ENCODE measurements around the gene RNF145.

Gene RNF145

GRCh38 chr5:159249158-159249557 is 39.8 kb upstream of the RNF145 start:
- DNase-seq: no peak
- H3K36me3 ChIP-seq (replicated peaks): no peaks in the 10 kb centered on the region
- no peak overlapping the region for H3K27ac ChIP-seq
- no peak for TF ChIP-seq CTCF (IDR thresholded peaks at IDR 0.05; ENCODE audit: low read depth, low read length, missing control alignments)
- no peak overlapping the region for H3K4me3 ChIP-seq (ENCODE audit: low read depth, low read length)
- in situ Hi-C loops (cut with HindIII; ENCODE audit: low pct_ligation_motif_present, low sequenced_read_pairs): no loop called here
- no peaks in the 10 kb centered on the region for H3K27me3 ChIP-seq (replicated peaks)

- Histone ChIP-seq H3K36me3 (replicated peaks) (no peaks in the 10 kb centered on the region), H3K27me3 (replicated peaks) (no peaks in the 10 kb centered on the region), H3K4me3 (ENCODE audit: low read depth, low read length) (no peak overlapping the region), H3K27ac (no peak overlapping the region)
- no peak for DNase-seq
- TF ChIP-seq CTCF (IDR thresholded peaks at IDR 0.05; ENCODE audit: low read depth, low read length, missing control alignments): no peak
- in situ Hi-C loops (cut with HindIII; ENCODE audit: low pct_ligation_motif_present, low sequenced_read_pairs): no loop called here
Observed at GRCh38 chr5:159244890-159245289, 35.5 kb upstream of the RNF145 start.

DNA sequence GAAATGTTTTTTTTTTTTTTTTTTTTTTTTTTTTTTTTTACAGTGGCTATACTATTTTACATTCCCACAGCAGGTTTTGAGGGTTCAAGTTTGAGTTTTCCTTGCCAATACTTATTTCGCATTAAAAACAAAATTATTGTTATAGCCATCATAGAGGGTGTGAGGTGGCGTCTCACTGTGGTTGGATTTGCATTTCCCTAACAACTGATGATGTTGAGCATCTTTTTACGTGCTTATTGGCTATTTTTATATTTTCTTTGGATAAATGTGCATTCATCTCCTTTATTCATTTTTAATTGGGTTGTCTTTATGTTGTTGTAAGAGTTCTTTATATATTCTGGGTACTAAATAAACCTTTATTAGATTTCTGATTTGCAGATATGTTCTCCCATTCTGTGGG is 34.8 kb upstream of the RNF145 start:
- DNase-seq: no peak
- Histone ChIP-seq H3K4me3 (ENCODE audit: low read depth, low read length) (no peak overlapping the region), H3K36me3 (replicated peaks) (no peaks in the 10 kb centered on the region), H3K27me3 (replicated peaks) (no peaks in the 10 kb centered on the region), H3K27ac (no peak overlapping the region)
- in situ Hi-C loops (cut with HindIII; ENCODE audit: low pct_ligation_motif_present, low sequenced_read_pairs): no loop called here
- no peak for TF ChIP-seq CTCF (IDR thresholded peaks at IDR 0.05; ENCODE audit: low read depth, low read length, missing control alignments)

DNA sequence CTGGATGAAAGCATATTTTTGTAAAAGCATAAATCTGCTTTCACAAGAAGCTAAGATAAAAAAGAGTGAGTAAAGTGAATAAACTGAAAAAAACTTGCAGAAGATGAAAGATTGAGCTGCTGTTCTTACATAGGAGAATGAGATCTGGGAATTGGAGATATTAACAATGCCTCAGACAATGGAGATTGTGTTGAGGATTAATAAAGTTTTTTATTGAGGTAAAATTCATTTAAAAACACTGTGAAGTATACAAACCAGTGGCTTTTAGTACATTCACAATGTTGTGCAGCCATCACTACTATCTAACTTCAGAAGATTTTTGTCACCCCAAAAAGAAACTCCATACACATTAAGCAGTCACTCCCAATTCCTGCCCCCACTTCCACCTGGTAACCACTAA is 34.0 kb upstream of the RNF145 start:
- Histone ChIP-seq H3K27ac (no peak overlapping the region), H3K4me3 (ENCODE audit: low read depth, low read length) (no peak overlapping the region), H3K27me3 (replicated peaks) (no peaks in the 10 kb centered on the region), H3K36me3 (replicated peaks) (no peaks in the 10 kb centered on the region)
- in situ Hi-C loops (cut with HindIII; ENCODE audit: low pct_ligation_motif_present, low sequenced_read_pairs): no loop called here
- TF ChIP-seq CTCF (IDR thresholded peaks at IDR 0.05; ENCODE audit: low read depth, low read length, missing control alignments): no peak
- DNase-seq: no peak

DNA sequence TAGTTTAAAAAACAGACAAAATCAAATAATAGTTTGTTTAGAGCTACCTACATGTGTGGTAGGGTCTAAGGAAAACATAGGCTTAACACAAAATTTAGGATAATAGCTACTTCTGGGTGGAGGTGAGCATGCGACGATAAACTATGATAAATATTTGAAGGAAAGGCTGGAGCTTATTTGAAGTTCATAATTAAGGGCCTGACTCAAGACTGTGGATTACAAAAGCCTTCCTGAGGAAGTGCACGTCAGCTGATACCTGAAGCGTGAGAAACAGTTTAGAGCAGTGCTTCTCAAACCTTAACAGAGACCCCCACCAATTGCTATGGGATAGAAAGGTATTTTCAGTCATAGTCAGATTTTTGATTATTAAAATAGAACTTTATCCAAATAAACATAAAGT is 33.3 kb upstream of the RNF145 start:
- H3K36me3 ChIP-seq (replicated peaks): no peaks in the 10 kb centered on the region
- in situ Hi-C loops (cut with HindIII; ENCODE audit: low pct_ligation_motif_present, low sequenced_read_pairs): no loop called here
- DNase-seq: no peak

More for the DNA sequence above, 33.3 kb upstream of the RNF145 start:
- no peaks in the 10 kb centered on the region for H3K27me3 ChIP-seq (replicated peaks)
- no peak for TF ChIP-seq CTCF (IDR thresholded peaks at IDR 0.05; ENCODE audit: low read depth, low read length, missing control alignments)
- H3K4me3 ChIP-seq (ENCODE audit: low read depth, low read length): no peak overlapping the region
- no peak overlapping the region for H3K27ac ChIP-seq
